Peyer's patch (tissue), 4 donors: Measurements from ENCODE around the gene DOCK9. TPM values are rescaled to one million over a fixed set of nuclear protein-coding genes. Genes with fewer than 3 reads are reported as not detected.

Experiments
- DNase-seq, 3 donors: peaks; one replicate each; pipeline ENCODE4 v3.0.0-alpha.2; 2017 to 2019
- H3K27ac ChIP-seq, 4 donors: fragments of 200-600 bp; sonication (generic); one replicate each; pipeline ENCODE4 v1.5.1; 2016 to 2019
- H3K27me3 ChIP-seq, 2 donors: fragments of 200-600 bp; sonication (generic); one replicate each; pipeline ENCODE4 v1.5.1; 2019
- H3K36me3 ChIP-seq, 3 donors: fragments of 200-600 bp; sonication (generic); one replicate each; pipeline ENCODE4 v1.5.1; 2016 to 2019
- H3K4me1 ChIP-seq, 4 donors: fragments of 200-600 bp; sonication (generic); one replicate each; pipeline ENCODE4 v1.5.1; 2016 to 2019
- H3K4me3 ChIP-seq, 4 donors: fragments of 200-600 bp; sonication (generic); 1 replicate in 3 of 4; 2 replicates in 1 of 4; pipeline ENCODE4 v1.5.1; 2016 to 2019; ENCODE audit warnings: mild to moderate bottlenecking in 1 of 4
- H3K9me3 ChIP-seq, 4 donors: fragments of 200-600 bp; sonication (generic); one replicate each; pipeline ENCODE4 v1.5.1; 2016 to 2019; ENCODE audit warnings: mild to moderate bottlenecking in 1 of 4
- CTCF ChIP-seq, 6 experiments: fragments of 450-650 bp in 4 of 6; fragments of 200-600 bp in 2 of 6; sonication (generic) in 1 of 6; IDR thresholded peaks; one replicate each; pipeline ENCODE4 v1.5.1; 2017 to 2019; ENCODE audit warnings: antibody characterized with exemption in 6 of 6, mild to moderate bottlenecking in 3 of 6, moderate library complexity in 1 of 6
- POLR2A ChIP-seq, 2 donors: fragments of 450-650 bp; IDR thresholded peaks; one replicate each; pipeline ENCODE4 v1.5.1; 2017; ENCODE audit warnings: antibody characterized with exemption in 2 of 2, mild to moderate bottlenecking in 2 of 2, moderate library complexity in 2 of 2
- total RNA-seq, 4 donors: library from RNA; depleted of rRNA; stranded (reverse); fragments of >200 nt; gene quantifications; one replicate each; pipeline ENCODE4 v1.1.0, GENCODE V29; 2016

The DOCK9 gene
- total RNA-seq, 4 donors from 2014 or later, result 52.5 to 166 (median 54.2) TPM

- Histone ChIP-seq H3K4me3 (no peak overlapping the region), H3K4me1 (no peaks in the 10 kb centered on the region), H3K9me3 (no peaks in the 10 kb centered on the region), H3K27ac (no peak overlapping the region), H3K36me3 (no peaks in the 10 kb centered on the region), H3K27me3 (no peaks in the 10 kb centered on the region)
- TF ChIP-seq POLR2A (IDR thresholded peaks at IDR 0.05), result no peak
- no peak for TF ChIP-seq CTCF (IDR thresholded peaks at IDR 0.05)
- no peak for DNase-seq
Measured at GRCh38 chr13:99014522-99014921, 36.7 kb upstream of the DOCK9 start.

- no peaks in the 10 kb centered on the region for H3K9me3 ChIP-seq
- TF ChIP-seq POLR2A (IDR thresholded peaks at IDR 0.05), result no peak
- no peak for TF ChIP-seq CTCF (IDR thresholded peaks at IDR 0.05)
- no peaks in the 10 kb centered on the region for H3K36me3 ChIP-seq
- H3K4me1 ChIP-seq, result no peaks in the 10 kb centered on the region
- H3K27ac ChIP-seq, result no peak overlapping the region
- H3K27me3 ChIP-seq, result no peaks in the 10 kb centered on the region
- no peak overlapping the region for H3K4me3 ChIP-seq
- no peak for DNase-seq
Measured at GRCh38 chr13:99013951-99014350, 36.1 kb upstream of the DOCK9 start.

GRCh38 chr13:99012539-99012938, 34.7 kb upstream of the DOCK9 start:
- Histone ChIP-seq H3K27ac (no peak overlapping the region), H3K4me3 (no peak overlapping the region), H3K4me1 (no peaks in the 10 kb centered on the region), H3K36me3 (no peaks in the 10 kb centered on the region), H3K9me3 (no peaks in the 10 kb centered on the region), H3K27me3 (no peaks in the 10 kb centered on the region)
- no peak for TF ChIP-seq CTCF (IDR thresholded peaks at IDR 0.05)
- TF ChIP-seq POLR2A (IDR thresholded peaks at IDR 0.05), result no peak
- no peak for DNase-seq

- H3K27me3 ChIP-seq, result no peaks in the 10 kb centered on the region
- H3K4me1 ChIP-seq, result no peaks in the 10 kb centered on the region
- no peak overlapping the region for H3K4me3 ChIP-seq
- no peaks in the 10 kb centered on the region for H3K36me3 ChIP-seq
- TF ChIP-seq POLR2A (IDR thresholded peaks at IDR 0.05), result no peak
- no peak for TF ChIP-seq CTCF (IDR thresholded peaks at IDR 0.05)
- no peak for DNase-seq
- no peaks in the 10 kb centered on the region for H3K9me3 ChIP-seq
- H3K27ac ChIP-seq, result no peak overlapping the region
Measured at GRCh38 chr13:99009987-99010551, 32.2 kb upstream of the DOCK9 start.

GRCh38 chr13:99008577-99008976, 30.7 kb upstream of the DOCK9 start:
- Histone ChIP-seq H3K4me1 (peaks cover 0 to 4% (median 0%) of the 10 kb centered on the region in 4 donors), H3K4me3 (no peak overlapping the region), H3K36me3 (no peaks in the 10 kb centered on the region), H3K9me3 (no peaks in the 10 kb centered on the region), H3K27me3 (no peaks in the 10 kb centered on the region), H3K27ac (no peak overlapping the region)
- TF ChIP-seq POLR2A (IDR thresholded peaks at IDR 0.05), result no peak
- TF ChIP-seq CTCF (IDR thresholded peaks at IDR 0.05), result no peak
- no peak for DNase-seq
